ENCODE measurements around the gene BCKDHA. TPM values are rescaled to one million over a fixed set of nuclear protein-coding genes. Genes with fewer than 3 reads are reported as not detected.

Gene BCKDHA
- total RNA-seq, 1 donor from 2014 or later: 9.2 TPM

- Histone ChIP-seq H3K4me2 (ENCODE audit: low read length) (peak within 1 kb of the TSS; percentile 85), H2AFZ (ENCODE audit: low read depth, low read length) (peak within 1 kb of the TSS; percentile 97), H3K27me3 (ENCODE audit: insufficient read depth, low read length) (no peaks in the 10 kb centered on the region), H3K79me2 (ENCODE audit: insufficient read depth, low read length) (peaks cover 30% of the 10 kb centered on the region), H3K9ac (ENCODE audit: low read length) (peak within 1 kb of the TSS; percentile 98), H3K4me3 (ENCODE audit: insufficient read depth, low read depth, low read length) (peak within 1 kb of the TSS; percentile 93), H3K36me3 (ENCODE audit: insufficient read depth, low read length) (no peaks in the 10 kb centered on the region), H3K4me1 (ENCODE audit: insufficient read depth, low read length) (peaks cover 19% of the 10 kb centered on the region), H4K20me1 (ENCODE audit: insufficient read depth, low read length) (no peaks in the 10 kb centered on the region), H3K27ac (ENCODE audit: low read depth, low read length) (peak within 1 kb of the TSS; percentile 100), H3K9me3 (ENCODE audit: insufficient read depth, low read depth, low read length) (no peaks in the 10 kb centered on the region)
- FAIRE-seq: peak; percentile 49
- peaks cover 10% of the 10 kb centered on the region for H3K4me1 Mint-ChIP-seq (ENCODE audit: low read depth, unreplicated experiment)
- H3K27me3 Mint-ChIP-seq (ENCODE audit: low read depth, unreplicated experiment): no peaks in the 10 kb centered on the region
- TF ChIP-seq, protein P1, sequence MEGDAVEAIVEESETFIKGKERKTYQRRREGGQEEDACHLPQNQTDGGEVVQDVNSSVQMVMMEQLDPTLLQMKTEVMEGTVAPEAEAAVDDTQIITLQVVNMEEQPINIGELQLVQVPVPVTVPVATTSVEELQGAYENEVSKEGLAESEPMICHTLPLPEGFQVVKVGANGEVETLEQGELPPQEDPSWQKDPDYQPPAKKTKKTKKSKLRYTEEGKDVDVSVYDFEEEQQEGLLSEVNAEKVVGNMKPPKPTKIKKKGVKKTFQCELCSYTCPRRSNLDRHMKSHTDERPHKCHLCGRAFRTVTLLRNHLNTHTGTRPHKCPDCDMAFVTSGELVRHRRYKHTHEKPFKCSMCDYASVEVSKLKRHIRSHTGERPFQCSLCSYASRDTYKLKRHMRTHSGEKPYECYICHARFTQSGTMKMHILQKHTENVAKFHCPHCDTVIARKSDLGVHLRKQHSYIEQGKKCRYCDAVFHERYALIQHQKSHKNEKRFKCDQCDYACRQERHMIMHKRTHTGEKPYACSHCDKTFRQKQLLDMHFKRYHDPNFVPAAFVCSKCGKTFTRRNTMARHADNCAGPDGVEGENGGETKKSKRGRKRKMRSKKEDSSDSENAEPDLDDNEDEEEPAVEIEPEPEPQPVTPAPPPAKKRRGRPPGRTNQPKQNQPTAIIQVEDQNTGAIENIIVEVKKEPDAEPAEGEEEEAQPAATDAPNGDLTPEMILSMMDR (IDR thresholded peaks at IDR 0.05; ENCODE audit: insufficient read depth, low read depth, low read length): no peak
- TF ChIP-seq EZH2 (IDR thresholded peaks at IDR 0.05; ENCODE audit: insufficient read depth, low read length): no peak
- no peaks in the 10 kb centered on the region for H3K9me3 Mint-ChIP-seq (ENCODE audit: unreplicated experiment)
- DNase-seq (ENCODE audit: low read depth): peak; percentile 92
- peak within 1 kb of the TSS; percentile 98 for H3K27ac Mint-ChIP-seq (ENCODE audit: unreplicated experiment)
- peaks cover 10% of the 10 kb centered on the region for H3K36me3 Mint-ChIP-seq (ENCODE audit: low read depth, unreplicated experiment)
- H3K4me3 Mint-ChIP-seq (ENCODE audit: unreplicated experiment): peak within 1 kb of the TSS; percentile 93
Measured at GRCh38 chr19:41363753-41364523, 33.7 kb upstream of the BCKDHA start, which contains the start of gene B9D2. B9D2 (minus strand) TSS chr19:41364149; CDS start chr19:41363519, 630 bp downstream.

DNA sequence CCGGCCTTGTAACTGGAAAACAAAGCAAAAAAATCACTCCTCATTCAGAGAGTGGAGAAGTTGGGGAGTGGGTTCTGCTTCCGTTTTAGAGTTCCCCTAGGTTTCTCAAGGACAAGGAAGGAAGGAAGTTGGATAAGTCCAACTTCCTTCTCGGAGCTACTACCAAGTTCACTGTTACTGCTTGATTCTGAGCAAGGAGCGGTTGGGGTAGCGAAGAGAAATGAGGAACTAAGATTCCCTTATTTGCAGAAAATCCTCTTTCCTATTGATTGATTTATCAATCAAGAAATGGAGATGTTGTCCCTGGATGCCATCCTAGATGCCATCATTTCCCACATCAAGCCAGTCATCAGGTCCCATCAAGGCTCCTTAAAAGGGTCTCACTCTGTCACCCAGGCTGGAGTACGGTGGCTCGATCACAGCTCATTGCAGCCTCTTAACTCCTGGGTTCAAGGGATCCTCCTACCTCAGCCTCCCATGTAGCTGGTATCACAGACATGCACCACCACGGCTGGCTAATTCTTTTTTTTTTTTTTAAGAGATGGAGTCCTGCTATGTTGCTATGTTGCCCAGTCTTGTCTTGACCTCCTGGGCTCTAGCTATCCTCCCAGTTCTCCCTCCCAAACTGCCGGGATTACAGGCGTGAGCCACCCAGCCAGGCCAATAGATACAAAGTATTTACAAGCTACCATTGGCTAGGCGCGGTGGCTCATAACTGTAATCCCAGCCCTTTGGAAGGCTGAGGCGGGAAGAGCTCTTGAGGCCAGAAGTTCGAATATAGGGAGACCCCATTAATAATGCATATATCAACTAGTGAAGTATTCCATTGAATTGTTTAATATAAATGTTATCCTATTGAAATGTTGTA, 32.9 kb upstream of the BCKDHA start:
- no peak for FAIRE-seq

DNA sequence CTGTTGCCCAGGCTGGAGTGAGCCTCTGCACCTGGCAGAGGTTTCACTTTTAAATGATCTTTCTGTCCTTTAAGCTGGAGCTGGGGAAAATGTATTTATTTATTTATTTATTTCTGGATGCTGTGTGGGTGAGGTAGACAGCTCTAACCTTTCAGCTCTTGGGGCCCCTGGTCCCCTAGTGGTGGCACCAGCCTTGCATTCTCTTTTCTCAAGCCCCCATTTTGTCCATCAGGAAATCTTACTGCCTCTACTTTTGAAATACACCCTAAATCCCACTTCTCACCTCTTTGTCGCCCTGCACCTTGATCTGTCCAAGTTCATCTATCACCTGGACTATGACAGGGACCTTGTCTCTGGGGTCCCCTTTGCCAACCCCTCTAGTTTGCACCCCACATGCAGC, 31.5 kb upstream of the BCKDHA start:
- H3K4me3 Mint-ChIP-seq (ENCODE audit: unreplicated experiment): peak overlapping the region; percentile 3
- H3K9me3 Mint-ChIP-seq (ENCODE audit: unreplicated experiment): no peaks in the 10 kb centered on the region
- TF ChIP-seq, protein P1 (IDR thresholded peaks at IDR 0.05; ENCODE audit: insufficient read depth, low read depth, low read length): no peak
- TF ChIP-seq EZH2 (IDR thresholded peaks at IDR 0.05; ENCODE audit: insufficient read depth, low read length): no peak
- FAIRE-seq: no peak
- Histone ChIP-seq H3K9me3 (ENCODE audit: insufficient read depth, low read depth, low read length) (no peaks in the 10 kb centered on the region), H3K4me2 (ENCODE audit: low read length) (no peak overlapping the region), H3K9ac (ENCODE audit: low read length) (no peak overlapping the region), H3K4me3 (ENCODE audit: insufficient read depth, low read depth, low read length) (no peak overlapping the region), H3K4me1 (ENCODE audit: insufficient read depth, low read length) (peaks cover 19% of the 10 kb centered on the region), H4K20me1 (ENCODE audit: insufficient read depth, low read length) (no peaks in the 10 kb centered on the region), H3K27me3 (ENCODE audit: insufficient read depth, low read length) (no peaks in the 10 kb centered on the region), H3K27ac (ENCODE audit: low read depth, low read length) (no peak overlapping the region), H2AFZ (ENCODE audit: low read depth, low read length) (no peak overlapping the region), H3K36me3 (ENCODE audit: insufficient read depth, low read length) (no peaks in the 10 kb centered on the region), H3K79me2 (ENCODE audit: insufficient read depth, low read length) (peaks cover 36% of the 10 kb centered on the region)
- H3K36me3 Mint-ChIP-seq (ENCODE audit: low read depth, unreplicated experiment): peaks cover 5% of the 10 kb centered on the region
- no peaks in the 10 kb centered on the region for H3K27me3 Mint-ChIP-seq (ENCODE audit: low read depth, unreplicated experiment)
- H3K27ac Mint-ChIP-seq (ENCODE audit: unreplicated experiment): no peak overlapping the region
- no peak for DNase-seq (ENCODE audit: low read depth)
- peaks cover 10% of the 10 kb centered on the region for H3K4me1 Mint-ChIP-seq (ENCODE audit: low read depth, unreplicated experiment)

More for the DNA sequence above, 32.9 kb upstream of the BCKDHA start:
- Histone ChIP-seq H3K4me1 (ENCODE audit: insufficient read depth, low read length) (peaks cover 19% of the 10 kb centered on the region), H4K20me1 (ENCODE audit: insufficient read depth, low read length) (no peaks in the 10 kb centered on the region), H2AFZ (ENCODE audit: low read depth, low read length) (peak overlapping the region; percentile 65), H3K4me2 (ENCODE audit: low read length) (peak overlapping the region; percentile 85), H3K27me3 (ENCODE audit: insufficient read depth, low read length) (no peaks in the 10 kb centered on the region), H3K79me2 (ENCODE audit: insufficient read depth, low read length) (peaks cover 35% of the 10 kb centered on the region), H3K27ac (ENCODE audit: low read depth, low read length) (peak overlapping the region; percentile 100), H3K36me3 (ENCODE audit: insufficient read depth, low read length) (no peaks in the 10 kb centered on the region), H3K4me3 (ENCODE audit: insufficient read depth, low read depth, low read length) (peak overlapping the region; percentile 93), H3K9me3 (ENCODE audit: insufficient read depth, low read depth, low read length) (no peaks in the 10 kb centered on the region), H3K9ac (ENCODE audit: low read length) (peak overlapping the region; percentile 98)
- DNase-seq (ENCODE audit: low read depth): no peak
- peaks cover 10% of the 10 kb centered on the region for H3K4me1 Mint-ChIP-seq (ENCODE audit: low read depth, unreplicated experiment)
- TF ChIP-seq EZH2 (IDR thresholded peaks at IDR 0.05; ENCODE audit: insufficient read depth, low read length): no peak
- peak overlapping the region; percentile 93 for H3K4me3 Mint-ChIP-seq (ENCODE audit: unreplicated experiment)
- H3K27ac Mint-ChIP-seq (ENCODE audit: unreplicated experiment): peak overlapping the region; percentile 98
- peaks cover 8% of the 10 kb centered on the region for H3K36me3 Mint-ChIP-seq (ENCODE audit: low read depth, unreplicated experiment)
- no peaks in the 10 kb centered on the region for H3K9me3 Mint-ChIP-seq (ENCODE audit: unreplicated experiment)
- H3K27me3 Mint-ChIP-seq (ENCODE audit: low read depth, unreplicated experiment): no peaks in the 10 kb centered on the region

All from astrocyte (in vitro differentiated cells and primary cell).